PC-9 (cell line): ENCODE measurements around the gene TUBD1.

Experiments used
- EZH2 ChIP-seq: fragments of 200-600 bp; sonication (generic); IDR thresholded peaks from 2 replicates; pipeline ENCODE4 v1.8.0; 2017; ENCODE audit warnings: antibody characterized with exemption, low read depth
- TF ChIP-seq, protein P1 (sequence below): fragments of 200-600 bp; sonication (generic); conservative IDR thresholded peaks from 2 replicates; pipeline ENCODE4 v1.6.1; 2017; ENCODE audit warnings: mixed run types, antibody characterized with exemption, mild to moderate bottlenecking, moderate library complexity

- TF ChIP-seq EZH2 = no peak
- TF ChIP-seq, protein P1, sequence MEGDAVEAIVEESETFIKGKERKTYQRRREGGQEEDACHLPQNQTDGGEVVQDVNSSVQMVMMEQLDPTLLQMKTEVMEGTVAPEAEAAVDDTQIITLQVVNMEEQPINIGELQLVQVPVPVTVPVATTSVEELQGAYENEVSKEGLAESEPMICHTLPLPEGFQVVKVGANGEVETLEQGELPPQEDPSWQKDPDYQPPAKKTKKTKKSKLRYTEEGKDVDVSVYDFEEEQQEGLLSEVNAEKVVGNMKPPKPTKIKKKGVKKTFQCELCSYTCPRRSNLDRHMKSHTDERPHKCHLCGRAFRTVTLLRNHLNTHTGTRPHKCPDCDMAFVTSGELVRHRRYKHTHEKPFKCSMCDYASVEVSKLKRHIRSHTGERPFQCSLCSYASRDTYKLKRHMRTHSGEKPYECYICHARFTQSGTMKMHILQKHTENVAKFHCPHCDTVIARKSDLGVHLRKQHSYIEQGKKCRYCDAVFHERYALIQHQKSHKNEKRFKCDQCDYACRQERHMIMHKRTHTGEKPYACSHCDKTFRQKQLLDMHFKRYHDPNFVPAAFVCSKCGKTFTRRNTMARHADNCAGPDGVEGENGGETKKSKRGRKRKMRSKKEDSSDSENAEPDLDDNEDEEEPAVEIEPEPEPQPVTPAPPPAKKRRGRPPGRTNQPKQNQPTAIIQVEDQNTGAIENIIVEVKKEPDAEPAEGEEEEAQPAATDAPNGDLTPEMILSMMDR = no peak
Measured at GRCh38 chr17:59901604-59902003, 8.9 kb upstream of the TUBD1 start.
